Measurements from ENCODE around the gene CGGBP1.

GRCh38 chr3:88034491-88035275 lies 24.1 kb downstream of the CGGBP1 start:
- no peak for TF ChIP-seq BHLHE40 (IDR thresholded peaks at IDR 0.05; ENCODE audit: low read depth, low read length)
- TF ChIP-seq HOXA7 (CRISPR knock-in tag; IDR thresholded peaks at IDR 0.05) = no peak
- TF ChIP-seq MAFK (IDR thresholded peaks at IDR 0.05; ENCODE audit: partially characterized antibody) = no peak
- no peak for TF ChIP-seq MYC (IDR thresholded peaks at IDR 0.05; ENCODE audit: borderline replicate concordance, low read length)
- no peak for TF ChIP-seq EP300 (IDR thresholded peaks at IDR 0.05)
- TF ChIP-seq HDAC2 (IDR thresholded peaks at IDR 0.05) = no peak
- no peak for TF ChIP-seq CHD2 (IDR thresholded peaks at IDR 0.05; ENCODE audit: low read length, partially characterized antibody)
- no peak for TF ChIP-seq POLR2A (IDR thresholded peaks at IDR 0.05; ENCODE audit: low read length)
- TF ChIP-seq, protein P1, sequence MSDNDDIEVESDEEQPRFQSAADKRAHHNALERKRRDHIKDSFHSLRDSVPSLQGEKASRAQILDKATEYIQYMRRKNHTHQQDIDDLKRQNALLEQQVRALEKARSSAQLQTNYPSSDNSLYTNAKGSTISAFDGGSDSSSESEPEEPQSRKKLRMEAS (IDR thresholded peaks at IDR 0.05) = no peak
- TF ChIP-seq RAD21 (conservative IDR thresholded peaks at IDR 0.05 in 1 of 2, IDR thresholded peaks at IDR 0.05 in 1 of 2) = no peak

Data from A549 (cell line).